Stomach (tissue), 9 donors: ENCODE measurements around the gene BBS9. TPM values are rescaled to one million over a fixed set of nuclear protein-coding genes. Genes with fewer than 3 reads are reported as not detected.

Experiments used
- DNase-seq, 2 donors: peaks; one replicate each; pipeline versions ENCODE4 v3.0.0 to v3.0.0-alpha.2; 2013 to 2019
- H3K27ac ChIP-seq, 5 donors: fragments of 200-600 bp in 4 of 5; sonication (generic) in 4 of 5; one replicate each; pipeline ENCODE4 v1.5.1; 2013 to 2019; ENCODE audit warnings: mild to moderate bottlenecking in 1 of 5, moderate library complexity in 1 of 5
- H3K27me3 ChIP-seq, 3 donors: fragments of 200-600 bp; sonication (generic); one replicate each; pipeline ENCODE4 v1.5.1; 2017 to 2019; ENCODE audit warnings: mixed run types in 1 of 3
- H3K36me3 ChIP-seq, 4 donors: fragments of 200-600 bp; sonication (generic); 1 replicate in 3 of 4; 2 replicates in 1 of 4; pipeline ENCODE4 v1.5.1; 2016 to 2019
- H3K4me1 ChIP-seq, 4 donors: fragments of 200-600 bp; sonication (generic); one replicate each; pipeline ENCODE4 v1.5.1; 2016 to 2019
- H3K4me3 ChIP-seq, 4 donors: fragments of 200-600 bp; sonication (generic) in 3 of 4; one replicate each; pipeline ENCODE4 v1.5.1; 2016 to 2019; ENCODE audit warnings: mild to moderate bottlenecking in 1 of 4
- H3K9me3 ChIP-seq, 4 donors: fragments of 200-600 bp; sonication (generic); one replicate each; pipeline ENCODE4 v1.5.1; 2016 to 2019
- EP300 ChIP-seq: sonication (generic); formaldehyde crosslinking; IDR thresholded peaks from one replicate; pipeline ENCODE4 v1.6.1; 2017; ENCODE audit warnings: antibody characterized with exemption
- POLR2A ChIP-seq, 4 donors: fragments of 450-650 bp; IDR thresholded peaks; one replicate each; pipeline ENCODE4 v1.6.1; 2016; ENCODE audit warnings: antibody characterized with exemption in 4 of 4, control low read depth in 2 of 4, mild to moderate bottlenecking in 1 of 4, moderate library complexity in 1 of 4
- POLR2AphosphoS5 ChIP-seq, 3 donors: sonication (generic); formaldehyde crosslinking; IDR thresholded peaks; one replicate each; pipeline ENCODE4 v1.6.1; 2016; ENCODE audit warnings: antibody characterized with exemption in 3 of 3
- WGBS, 5 donors: extraction: QIAGEN DNeasy Blood & Tissue Kit in 3 of 5; methylation state at CpG; one replicate each; pipeline versions ENCODE4 v1.1.5 to v1.1.7; 2013 to 2018; 5-methylcytosine and 5-hydroxymethylcytosine counted together
- intact Hi-C: fragments of 100-400 bp; cut with DNase I; formaldehyde crosslinking; loops from one replicate; pipeline ENCODE4 v1.15.1; 2023; ENCODE audit warnings: low total_unique reads
- polyA plus RNA-seq, 3 donors: library from polyadenylated mRNA; stranded (reverse); fragments of 200-250 nt; gene quantifications; one replicate each; pipeline ENCODE4 v1.2.3, GENCODE V29; 2013
- total RNA-seq, 5 donors: library from RNA; depleted of rRNA; stranded (reverse); fragments of >200 nt; gene quantifications; one replicate each; pipeline versions ENCODE4 v1.1.0 to v1.2.3, GENCODE V29; 2014 to 2016
- TF ChIP-seq, protein P1 (sequence below), 7 experiments: fragments of 450-650 bp in 4 of 7; fragments of 200-600 bp in 3 of 7; sonication (generic) in 3 of 7; IDR thresholded peaks; one replicate each; pipeline ENCODE4 v1.5.1; 2016 to 2019; ENCODE audit warnings: antibody characterized with exemption in 7 of 7, control low read depth in 2 of 7, mild to moderate bottlenecking in 1 of 7
- donor health status: healthy with polysubstance abuse.
- donor health status: Bipolar disorder and iron deficiency.
- donor health status: healthy.

BBS9 gene
- total and polyA plus RNA-seq, 8 donors: 3.2 to 43.9 (median 5.9) TPM

- no peaks in the 10 kb centered on the region for H3K4me1 ChIP-seq
- WGBS, 5 donors: 94 to 98% (median 97%) methylated on average over 9 of the region's 9 CpGs
- intact Hi-C loops: no loop called here
- no peaks in the 10 kb centered on the region for H3K9me3 ChIP-seq
- no peak for DNase-seq
- TF ChIP-seq EP300: no peak
- no peak overlapping the region for H3K27ac ChIP-seq
- H3K36me3 ChIP-seq: peaks cover 0 to 17% (median 0%) of the 10 kb centered on the region in 4 donors
- no peak overlapping the region for H3K4me3 ChIP-seq
- H3K27me3 ChIP-seq: no peaks in the 10 kb centered on the region
Observed at GRCh38 chr7:33351709-33352108, 222.3 kb downstream of the BBS9 start.

GRCh38 chr7:33354201-33354600 is 224.8 kb downstream of the BBS9 start:
- no peaks in the 10 kb centered on the region for H3K27me3 ChIP-seq
- no peak overlapping the region for H3K4me3 ChIP-seq
- H3K27ac ChIP-seq: no peak overlapping the region
- DNase-seq: no peak
- no peaks in the 10 kb centered on the region for H3K4me1 ChIP-seq
- 84 to 90% (median 85%) methylated on average over 5 of the region's 5 CpGs for WGBS, 5 donors
- peaks cover 0 to 13% (median 0%) of the 10 kb centered on the region in 4 donors for H3K36me3 ChIP-seq
- TF ChIP-seq, protein P1, sequence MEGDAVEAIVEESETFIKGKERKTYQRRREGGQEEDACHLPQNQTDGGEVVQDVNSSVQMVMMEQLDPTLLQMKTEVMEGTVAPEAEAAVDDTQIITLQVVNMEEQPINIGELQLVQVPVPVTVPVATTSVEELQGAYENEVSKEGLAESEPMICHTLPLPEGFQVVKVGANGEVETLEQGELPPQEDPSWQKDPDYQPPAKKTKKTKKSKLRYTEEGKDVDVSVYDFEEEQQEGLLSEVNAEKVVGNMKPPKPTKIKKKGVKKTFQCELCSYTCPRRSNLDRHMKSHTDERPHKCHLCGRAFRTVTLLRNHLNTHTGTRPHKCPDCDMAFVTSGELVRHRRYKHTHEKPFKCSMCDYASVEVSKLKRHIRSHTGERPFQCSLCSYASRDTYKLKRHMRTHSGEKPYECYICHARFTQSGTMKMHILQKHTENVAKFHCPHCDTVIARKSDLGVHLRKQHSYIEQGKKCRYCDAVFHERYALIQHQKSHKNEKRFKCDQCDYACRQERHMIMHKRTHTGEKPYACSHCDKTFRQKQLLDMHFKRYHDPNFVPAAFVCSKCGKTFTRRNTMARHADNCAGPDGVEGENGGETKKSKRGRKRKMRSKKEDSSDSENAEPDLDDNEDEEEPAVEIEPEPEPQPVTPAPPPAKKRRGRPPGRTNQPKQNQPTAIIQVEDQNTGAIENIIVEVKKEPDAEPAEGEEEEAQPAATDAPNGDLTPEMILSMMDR (IDR thresholded peaks at IDR 0.05): no peak
- no peak for TF ChIP-seq EP300
- no peak for TF ChIP-seq POLR2AphosphoS5 (IDR thresholded peaks at IDR 0.05)
- TF ChIP-seq POLR2A (IDR thresholded peaks at IDR 0.05): no peak
- no peaks in the 10 kb centered on the region for H3K9me3 ChIP-seq
- intact Hi-C loops: no loop called here

DNA sequence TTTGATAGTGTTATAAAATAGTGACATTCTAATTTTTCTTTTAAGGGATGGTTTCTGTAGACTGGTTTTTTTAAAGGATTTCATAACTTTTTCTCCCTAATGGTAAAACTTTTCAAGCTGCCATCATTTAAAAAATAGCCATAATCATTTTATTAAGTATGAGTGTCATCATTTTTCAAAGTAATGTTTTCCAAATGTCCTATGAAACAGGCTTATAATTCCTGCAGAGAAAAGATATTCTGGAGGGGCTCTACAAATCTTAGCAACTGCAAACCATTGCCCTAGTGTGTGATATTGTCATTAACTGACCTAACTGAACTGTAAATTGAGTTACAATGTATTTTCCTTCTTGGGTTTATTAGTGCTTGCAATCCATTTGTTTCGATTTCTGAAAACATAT is 226.0 kb downstream of the BBS9 start:
- no peaks in the 10 kb centered on the region for H3K9me3 ChIP-seq
- peaks cover 0 to 7% (median 0%) of the 10 kb centered on the region in 4 donors for H3K36me3 ChIP-seq
- H3K27me3 ChIP-seq: no peaks in the 10 kb centered on the region
- WGBS, 5 donors: 97 to 100% (median 98%) methylated on average over 1 of the region's 1 CpG
- H3K4me1 ChIP-seq: no peaks in the 10 kb centered on the region
- no peak for DNase-seq
- no peak overlapping the region for H3K4me3 ChIP-seq
- H3K27ac ChIP-seq: no peak overlapping the region
- intact Hi-C loops: no loop called here
- TF ChIP-seq, protein P1 (IDR thresholded peaks at IDR 0.05): no peak

DNA sequence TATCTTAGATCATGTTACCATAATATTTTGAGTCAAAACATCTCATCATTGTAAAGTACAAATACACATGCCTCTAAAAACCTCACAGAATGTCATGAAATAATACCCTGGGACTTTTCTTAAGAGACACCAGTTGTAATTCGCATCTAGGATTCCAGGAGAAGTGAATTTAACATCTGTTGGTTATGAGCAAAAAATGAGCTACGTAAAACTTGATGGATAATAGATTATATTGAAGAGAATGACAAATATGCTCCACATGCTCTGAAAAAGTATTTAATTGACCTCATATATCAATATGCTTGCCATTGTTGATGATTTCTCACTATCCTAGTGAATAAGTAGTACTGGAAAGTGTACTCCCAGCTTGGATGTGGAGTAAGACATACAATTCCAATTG is 227.0 kb downstream of the BBS9 start:
- no peak overlapping the region for H3K27ac ChIP-seq
- no peaks in the 10 kb centered on the region for H3K27me3 ChIP-seq
- TF ChIP-seq EP300 (no peak), POLR2AphosphoS5 (IDR thresholded peaks at IDR 0.05) (no peak), POLR2A (IDR thresholded peaks at IDR 0.05) (no peak)
- TF ChIP-seq, protein P1 (IDR thresholded peaks at IDR 0.05): no peak
- H3K4me3 ChIP-seq: no peak overlapping the region
- H3K4me1 ChIP-seq: no peaks in the 10 kb centered on the region
- intact Hi-C loops: no loop called here
- H3K9me3 ChIP-seq: no peaks in the 10 kb centered on the region
- 90 to 98% (median 95%) methylated on average over 2 of the region's 2 CpGs for whole genome bisulfite sequencing, 5 donors
- H3K36me3 ChIP-seq: no peaks in the 10 kb centered on the region
- no peak for DNase-seq

DNA sequence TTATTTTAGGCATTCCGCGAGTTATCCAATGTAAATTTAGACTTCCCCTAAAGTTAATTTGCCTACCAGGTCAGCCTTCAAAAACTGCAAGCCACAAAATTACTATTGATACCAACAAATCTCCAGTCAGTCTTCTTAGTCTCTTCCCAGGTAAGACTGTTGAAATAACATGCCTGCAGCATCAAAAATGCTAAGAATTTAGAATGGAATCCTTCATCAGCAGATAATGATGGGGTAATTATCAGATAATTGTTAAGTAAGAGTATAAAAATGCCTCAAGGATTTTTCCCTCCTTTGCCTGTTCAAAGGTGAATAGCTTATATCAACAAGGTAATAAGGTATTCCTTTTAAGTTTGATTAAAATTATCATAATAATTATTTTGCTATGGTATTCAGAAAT is 228.5 kb downstream of the BBS9 start:
- Histone ChIP-seq H3K4me1 (no peaks in the 10 kb centered on the region), H3K27ac (no peak overlapping the region), H3K27me3 (no peaks in the 10 kb centered on the region), H3K9me3 (no peaks in the 10 kb centered on the region), H3K4me3 (no peak overlapping the region), H3K36me3 (no peaks in the 10 kb centered on the region)
- intact Hi-C loops: no loop called here
- 95 to 99% (median 98%) methylated on average over 2 of the region's 2 CpGs for WGBS, 5 donors
- TF ChIP-seq POLR2A (IDR thresholded peaks at IDR 0.05): no peak
- no peak for TF ChIP-seq EP300
- TF ChIP-seq, protein P1 (IDR thresholded peaks at IDR 0.05): no peak
- TF ChIP-seq POLR2AphosphoS5 (IDR thresholded peaks at IDR 0.05): no peak
- DNase-seq: no peak
